WTC11 (cell line): Measurements from ENCODE around the gene IRF2. TPM values are rescaled to one million over a fixed set of nuclear protein-coding genes. Genes with fewer than 3 reads are reported as not detected.

Experiments
- ATAC-seq: fragments of 200-7000 bp; cut with Tn5 transposase; 2 replicates; pipeline ENCODE4 v1.10.0; 2021; ENCODE audit warnings: mild to moderate bottlenecking, moderate library complexity
- CTCF ChIA-PET: fragments of 300-600 bp; sonication (Branson Sonifier 250); formaldehyde crosslinking; loops from one replicate; lab custom pipeline; 2021; ENCODE audit warnings: antibody characterized with exemption; lab: Charles Lee
- POLR2A ChIA-PET: fragments of 350-600 bp; sonication (Branson Sonifier 250); formaldehyde crosslinking; loops from one replicate; lab custom pipeline; 2021; ENCODE audit warnings: antibody characterized with exemption; lab: Charles Lee
- DNase-seq: peaks from one replicate; pipeline ENCODE4 v3.0.0; 2021; ENCODE audit warnings: low spot score
- H3K27ac Mint-ChIP-seq: 2 replicates; pipeline ENCODE4 v1.8.0; 2021; ENCODE audit warnings: mixed read lengths
- H3K27me3 Mint-ChIP-seq: 2 replicates; pipeline ENCODE4 v1.8.0; 2021; ENCODE audit warnings: low read depth, mild to moderate bottlenecking, moderate library complexity, mixed read lengths
- H3K36me3 Mint-ChIP-seq: 2 replicates; pipeline ENCODE4 v1.8.0; 2021; ENCODE audit warnings: mixed read lengths
- H3K4me1 Mint-ChIP-seq: 2 replicates; pipeline ENCODE4 v1.8.0; 2022; ENCODE audit warnings: mixed read lengths
- H3K4me3 Mint-ChIP-seq: 2 replicates; pipeline ENCODE4 v1.8.0; 2021; ENCODE audit warnings: mild to moderate bottlenecking, moderate library complexity, mixed read lengths
- H3K9me3 Mint-ChIP-seq: 2 replicates; pipeline ENCODE4 v1.8.0; 2021; ENCODE audit warnings: mixed read lengths
- AFF4 ChIP-seq: sonication (generic); formaldehyde crosslinking; IDR thresholded peaks from 2 replicates; pipeline ENCODE4 v1.8.1; 2023; ENCODE audit warnings: mild to moderate bottlenecking, missing genetic modification reagents, borderline replicate concordance
- ATF1 ChIP-seq: sonication (generic); formaldehyde crosslinking; IDR thresholded peaks from 2 replicates; pipeline ENCODE4 v1.8.1; 2023; ENCODE audit warnings: mild to moderate bottlenecking, moderate library complexity, missing genetic modification reagents
- ATF6 ChIP-seq: sonication (generic); formaldehyde crosslinking; IDR thresholded peaks from 2 replicates; pipeline ENCODE4 v1.8.1; 2023; ENCODE audit warnings: mild to moderate bottlenecking, missing genetic modification reagents
- CREB1 ChIP-seq: sonication (generic); formaldehyde crosslinking; IDR thresholded peaks from 2 replicates; pipeline ENCODE4 v1.8.0; 2023; ENCODE audit warnings: mild to moderate bottlenecking, missing genetic modification reagents
- EMX1 ChIP-seq: fragments of 250-450 bp; sonication (Bioruptor Pico); IDR thresholded peaks from 2 replicates; pipeline ENCODE4 v1.8.0; 2021; ENCODE audit warnings: mild to moderate bottlenecking
- FOXJ3 ChIP-seq: sonication (generic); formaldehyde crosslinking; IDR thresholded peaks from 2 replicates; pipeline ENCODE4 v1.9.0; 2021; ENCODE audit warnings: missing genetic modification reagents, mild to moderate bottlenecking, borderline replicate concordance
- FOXP4 ChIP-seq: sonication (generic); formaldehyde crosslinking; IDR thresholded peaks from 2 replicates; pipeline ENCODE4 v1.8.0; 2022; ENCODE audit warnings: mild to moderate bottlenecking, missing genetic modification reagents
- GABPB1 ChIP-seq: sonication (generic); formaldehyde crosslinking; IDR thresholded peaks from 2 replicates; pipeline ENCODE4 v1.8.1; 2023; ENCODE audit warnings: mild to moderate bottlenecking, missing genetic modification reagents
- IRF2 ChIP-seq: sonication (generic); formaldehyde crosslinking; IDR thresholded peaks from 2 replicates; pipeline ENCODE4 v1.8.0; 2022; ENCODE audit warnings: low read depth, missing genetic modification reagents, borderline replicate concordance
- NFATC4 ChIP-seq: fragments of 250-450 bp; sonication (Bioruptor Pico); IDR thresholded peaks from 2 replicates; pipeline ENCODE4 v1.9.0; 2021; ENCODE audit warnings: mild to moderate bottlenecking
- NFE2L1 ChIP-seq: sonication (generic); formaldehyde crosslinking; IDR thresholded peaks from 2 replicates; pipeline ENCODE4 v1.8.1; 2023; ENCODE audit warnings: missing genetic modification reagents
- NFYB ChIP-seq: sonication (generic); formaldehyde crosslinking; conservative IDR thresholded peaks from 2 replicates; pipeline ENCODE4 v1.8.0; 2022; ENCODE audit warnings: low read depth, missing genetic modification reagents
- NR3C1 ChIP-seq: sonication (generic); formaldehyde crosslinking; conservative IDR thresholded peaks from 2 replicates; pipeline ENCODE4 v1.8.1; 2023; ENCODE audit warnings: low read depth, mild to moderate bottlenecking, missing genetic modification reagents
- PRDM15 ChIP-seq: sonication (generic); formaldehyde crosslinking; IDR thresholded peaks from 2 replicates; pipeline ENCODE4 v1.8.0; 2022; ENCODE audit warnings: missing genetic modification reagents
- SP1 ChIP-seq: sonication (generic); formaldehyde crosslinking; conservative IDR thresholded peaks from 2 replicates; pipeline ENCODE4 v1.8.1; 2022; ENCODE audit warnings: missing genetic modification reagents
- TP53 ChIP-seq: sonication (generic); formaldehyde crosslinking; IDR thresholded peaks from 2 replicates; pipeline ENCODE4 v1.8.1; 2023; ENCODE audit warnings: mild to moderate bottlenecking, missing genetic modification reagents
- USF1 ChIP-seq: sonication (generic); formaldehyde crosslinking; IDR thresholded peaks from 2 replicates; pipeline ENCODE4 v1.8.0; 2022; ENCODE audit warnings: mild to moderate bottlenecking, missing genetic modification reagents
- total RNA-seq: library from RNA; stranded (reverse); gene quantifications from 3 replicates; pipeline ENCODE4 v1.2.3, GENCODE V29; 2021

IRF2 gene
- total RNA-seq, 1 experiment from 2014 or later, result 11.8 TPM

GRCh38 chr4:184375027-184375426 is 99.3 kb downstream of the IRF2 start:
- ChIA-PET POLR2A (interaction anchor here (0.5 kb wide), 1 partner anchor 21 kb away, joined by 5 read pairs; no protein-coding TSS in a partner anchor), CTCF (no interaction called here)
- Mint-ChIP-seq H3K4me3 (no peak overlapping the region), H3K27me3 (no peaks in the 10 kb centered on the region), H3K4me1 (peaks cover 7% of the 10 kb centered on the region), H3K9me3 (peaks cover 22% of the 10 kb centered on the region), H3K36me3 (peaks cover 17% of the 10 kb centered on the region), H3K27ac (no peak overlapping the region)
- ATAC-seq, result no peak
- no peak for DNase-seq
- TF ChIP-seq GABPB1 (CRISPR knock-in tag) (no peak), FOXP4 (CRISPR knock-in tag) (no peak), NR3C1 (no peak), AFF4 (CRISPR knock-in tag) (no peak)

- H3K27me3 Mint-ChIP-seq, result no peaks in the 10 kb centered on the region
- H3K4me1 Mint-ChIP-seq, result peaks cover 7% of the 10 kb centered on the region
- DNase-seq (no peak), ATAC-seq (no peak)
- no peak overlapping the region for H3K27ac Mint-ChIP-seq
- ChIA-PET POLR2A (no interaction called here), CTCF (no interaction called here)
- peaks cover 17% of the 10 kb centered on the region for H3K36me3 Mint-ChIP-seq
- TF ChIP-seq NR3C1, result no peak
- TF ChIP-seq EMX1 (CRISPR knock-in tag), result no peak
- TF ChIP-seq ATF1, result no peak
- TF ChIP-seq IRF2 (CRISPR knock-in tag), result no peak
- no peak for TF ChIP-seq SP1 (CRISPR knock-in tag)
- no peak for TF ChIP-seq FOXJ3 (CRISPR knock-in tag)
- TF ChIP-seq NFATC4 (CRISPR knock-in tag), result no peak
- no peak for TF ChIP-seq NFYB (CRISPR knock-in tag)
- H3K4me3 Mint-ChIP-seq, result no peak overlapping the region
- peaks cover 20% of the 10 kb centered on the region for H3K9me3 Mint-ChIP-seq
Observed at GRCh38 chr4:184373886-184374405, 100.4 kb downstream of the IRF2 start.

GRCh38 chr4:184371390-184371787 is 103.0 kb downstream of the IRF2 start:
- ChIA-PET CTCF (no interaction called here), POLR2A (no interaction called here)
- no peak for DNase-seq
- no peak for ATAC-seq
- H3K27me3 Mint-ChIP-seq, result no peaks in the 10 kb centered on the region
- H3K36me3 Mint-ChIP-seq, result peaks cover 7% of the 10 kb centered on the region; the same call in 1 of the 2 replicates
- no peak overlapping the region for H3K27ac Mint-ChIP-seq
- peaks cover 16% of the 10 kb centered on the region for H3K9me3 Mint-ChIP-seq
- H3K4me1 Mint-ChIP-seq, result peaks cover 6% of the 10 kb centered on the region
- no peak overlapping the region for H3K4me3 Mint-ChIP-seq
- TF ChIP-seq TP53, result no peak
- no peak for TF ChIP-seq ATF6 (CRISPR knock-in tag)
- TF ChIP-seq USF1 (CRISPR knock-in tag), result no peak
- no peak for TF ChIP-seq PRDM15 (CRISPR knock-in tag)
- TF ChIP-seq NFE2L1 (CRISPR knock-in tag), result no peak
- no peak for TF ChIP-seq NFYB (CRISPR knock-in tag)
- TF ChIP-seq NR3C1, result no peak
- TF ChIP-seq CREB1 (CRISPR knock-in tag), result no peak
